H9 (cell line): ENCODE results near the gene PRKCA. TPM values are rescaled to one million over a fixed set of nuclear protein-coding genes. Genes with fewer than 3 reads are reported as not detected.

ENCODE experiments used
- DNase-seq: peaks from one replicate; pipeline ENCODE4 v3.0.0-alpha.2; 2017
- H2AFZ ChIP-seq: one replicate; pipeline ENCODE4 v1.6.1; 2013; ENCODE audit warnings: mild to moderate bottlenecking, low read length, control low read depth, moderate library complexity
- H2AK5ac ChIP-seq: 2 replicates; pipeline ENCODE4 v1.6.1; 2013; ENCODE audit warnings: low read length, control low read depth, mixed read lengths; ENCODE audit not compliant: insufficient read length
- H2BK120ac ChIP-seq: one replicate; pipeline ENCODE4 v1.6.1; 2013; ENCODE audit warnings: low read depth, mild to moderate bottlenecking, low read length, control low read depth, inconsistent platforms; ENCODE audit not compliant: poor library complexity, severe bottlenecking
- H2BK12ac ChIP-seq: 2 replicates; pipeline ENCODE4 v1.6.1; 2013; ENCODE audit warnings: low read length, control low read depth, mixed read lengths, low read depth; ENCODE audit not compliant: insufficient read length
- H2BK15ac ChIP-seq: 2 replicates; pipeline ENCODE4 v1.6.1; 2013; ENCODE audit warnings: low read depth, low read length, control low read depth
- H2BK20ac ChIP-seq: one replicate; pipeline ENCODE4 v1.6.1; 2013; ENCODE audit warnings: low read depth, mild to moderate bottlenecking, low read length, control low read depth, inconsistent platforms; ENCODE audit not compliant: poor library complexity, severe bottlenecking
- H2BK5ac ChIP-seq: 2 replicates; pipeline ENCODE4 v1.6.1; 2013; ENCODE audit warnings: low read length, control low read depth, mixed read lengths; ENCODE audit not compliant: insufficient read length
- H3K14ac ChIP-seq: 2 replicates; pipeline ENCODE4 v1.6.1; 2013; ENCODE audit warnings: low read length, control low read depth; ENCODE audit not compliant: insufficient read depth
- H3K18ac ChIP-seq: 2 replicates; pipeline ENCODE4 v1.6.1; 2013; ENCODE audit warnings: low read depth, mild to moderate bottlenecking, mixed read lengths, low read length, control low read depth; ENCODE audit not compliant: insufficient read length
- H3K23ac ChIP-seq: 2 replicates; pipeline ENCODE4 v1.6.1; 2013; ENCODE audit warnings: low read length, control low read depth, mixed read lengths, low read depth; ENCODE audit not compliant: insufficient read length
- H3K23me2 ChIP-seq: 2 replicates; pipeline ENCODE4 v1.6.1; 2013; ENCODE audit warnings: low read depth, mild to moderate bottlenecking, mixed read lengths, low read length, control low read depth; ENCODE audit not compliant: insufficient read length, poor library complexity, severe bottlenecking
- H3K27ac ChIP-seq: 2 replicates; pipeline ENCODE4 v1.5.1; 2013; ENCODE audit warnings: low read length, control low read depth, mixed read lengths, low read depth; ENCODE audit not compliant: insufficient read length
- H3K27me3 ChIP-seq: 2 replicates; pipeline ENCODE4 v1.6.1; 2013; ENCODE audit warnings: low read length, control low read depth, inconsistent platforms; ENCODE audit not compliant: insufficient read depth
- H3K4ac ChIP-seq: 2 replicates; pipeline ENCODE4 v1.6.1; 2013; ENCODE audit warnings: low read depth, mild to moderate bottlenecking, control low read depth, inconsistent platforms, low read length, moderate library complexity
- H3K4me1 ChIP-seq: 2 replicates; pipeline ENCODE4 v1.6.1; 2013; ENCODE audit warnings: low read length, control low read depth, inconsistent platforms; ENCODE audit not compliant: insufficient read depth
- H3K4me2 ChIP-seq: 2 replicates; pipeline ENCODE4 v1.6.1; 2013; ENCODE audit warnings: low read length, control low read depth, mixed read lengths; ENCODE audit not compliant: insufficient read length, insufficient read depth
- H3K56ac ChIP-seq: 2 replicates; pipeline ENCODE4 v1.6.1; 2013; ENCODE audit warnings: low read depth, mild to moderate bottlenecking, mixed read lengths, low read length, control low read depth; ENCODE audit not compliant: insufficient read length
- H3K79me1 ChIP-seq: 2 replicates; pipeline ENCODE4 v1.6.1; 2013; ENCODE audit warnings: low read depth, mild to moderate bottlenecking, moderate library complexity, low read length, control low read depth, inconsistent platforms; ENCODE audit not compliant: insufficient read depth, poor library complexity, severe bottlenecking
- H3K79me2 ChIP-seq: 2 replicates; pipeline ENCODE4 v1.6.1; 2013; ENCODE audit warnings: low read length, control low read depth, inconsistent platforms; ENCODE audit not compliant: insufficient read depth
- H3K9ac ChIP-seq: 2 replicates; pipeline ENCODE4 v1.6.1; 2013; ENCODE audit warnings: low read length, control low read depth, mixed read lengths; ENCODE audit not compliant: insufficient read length; ENCODE audit errors: extremely low read depth
- H3K9me3 ChIP-seq: one replicate; pipeline ENCODE4 v1.6.1; 2013; ENCODE audit warnings: low read depth, low read length, inconsistent platforms; ENCODE audit not compliant: control insufficient read depth
- H3T11ph ChIP-seq: one replicate; pipeline ENCODE4 v1.6.1; 2013; ENCODE audit warnings: mild to moderate bottlenecking, low read length, control low read depth, inconsistent platforms
- H4K20me1 ChIP-seq: one replicate; pipeline ENCODE4 v1.6.1; 2013; ENCODE audit not compliant: control insufficient read depth, insufficient read length, insufficient read depth
- H4K5ac ChIP-seq: 2 replicates; pipeline ENCODE4 v1.6.1; 2013; ENCODE audit warnings: low read depth, mild to moderate bottlenecking, mixed read lengths, low read length, control low read depth; ENCODE audit not compliant: insufficient read length
- H4K8ac ChIP-seq: replicated peaks from 2 replicates; pipeline ENCODE4 v1.6.1; 2013; ENCODE audit warnings: low read length, control low read depth, mixed read lengths, low read depth; ENCODE audit not compliant: insufficient read length
- H4K91ac ChIP-seq: 2 replicates; pipeline ENCODE4 v1.6.1; 2013; ENCODE audit warnings: low read depth, mild to moderate bottlenecking, moderate library complexity, mixed read lengths, low read length, control low read depth; ENCODE audit not compliant: insufficient read length
- H3K27ac Mint-ChIP-seq, 3 experiments: 2 replicates in 2 of 3; 3 replicates in 1 of 3; pipeline ENCODE4 v1.8.0; 2020 to 2021; ENCODE audit warnings: mixed read lengths in 3 of 3, mild to moderate bottlenecking in 1 of 3, moderate library complexity in 1 of 3
- H3K27me3 Mint-ChIP-seq: 2 replicates; pipeline ENCODE4 v1.8.0; 2021; ENCODE audit warnings: low read depth, mild to moderate bottlenecking, moderate library complexity, mixed read lengths
- H3K36me3 Mint-ChIP-seq, 3 experiments: 2 replicates in 2 of 3; 3 replicates in 1 of 3; pipeline ENCODE4 v1.8.0; 2020 to 2021; ENCODE audit warnings: low read depth in 3 of 3, mixed read lengths in 3 of 3; ENCODE audit not compliant: insufficient read depth in 1 of 3
- H3K4me1 Mint-ChIP-seq, 2 experiments: 2 replicates each; pipeline ENCODE4 v1.8.0; 2020; ENCODE audit warnings: mixed read lengths in 2 of 2
- H3K4me3 Mint-ChIP-seq, 2 experiments: 2 replicates in 1 of 2; 3 replicates in 1 of 2; pipeline ENCODE4 v1.8.0; 2020 to 2021; ENCODE audit warnings: mild to moderate bottlenecking in 2 of 2, mixed read lengths in 2 of 2, moderate library complexity in 1 of 2
- H3K9me3 Mint-ChIP-seq, 2 experiments: 2 replicates in 1 of 2; 3 replicates in 1 of 2; pipeline ENCODE4 v1.8.0; 2020; ENCODE audit warnings: mild to moderate bottlenecking in 2 of 2, mixed read lengths in 2 of 2, moderate library complexity in 1 of 2
- WGBS: extraction: QIAGEN DNeasy Blood & Tissue Kit; methylation state at CpG from one replicate; pipeline ENCODE4 v1.1.7; 2013; ENCODE audit warnings: missing lambda C conversion rate, low lambda C conversion rate, mixed read lengths; ENCODE audit not compliant: insufficient read length; ENCODE audit errors: extremely low coverage; 5-methylcytosine and 5-hydroxymethylcytosine counted together
- total RNA-seq: library from RNA; stranded (reverse); gene quantifications from 2 replicates; pipeline ENCODE4 v1.2.1, GENCODE V29; 2021
- TF ChIP-seq, protein P1 (sequence below): fragments of 200-600 bp; sonication (generic); conservative IDR thresholded peaks from 3 replicates; pipeline ENCODE4 v1.8.0; 2021; ENCODE audit warnings: antibody characterized with exemption, mild to moderate bottlenecking

The PRKCA gene
- total RNA-seq, 1 experiment from 2014 or later, result 10.5 TPM

DNA sequence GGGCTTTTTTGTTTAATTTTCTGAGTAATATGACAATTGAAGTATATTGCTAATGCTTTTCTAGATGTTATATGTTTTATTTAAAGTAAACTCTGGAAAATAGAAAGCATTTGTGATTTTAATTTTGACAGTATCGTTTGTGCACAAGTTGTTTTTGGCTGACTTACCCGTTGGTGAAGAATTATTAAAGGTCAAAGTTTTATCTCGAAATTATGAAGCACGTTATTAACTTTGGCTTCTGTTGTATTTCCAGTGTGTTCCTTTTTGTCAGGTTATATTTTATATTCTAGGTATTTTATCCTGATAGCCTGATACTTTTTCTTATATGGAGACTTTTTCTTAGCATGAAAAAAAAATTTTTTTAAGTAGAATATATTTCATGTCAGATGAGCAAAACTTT is 16.8 kb downstream of the PRKCA start:
- no peak overlapping the region for H2AFZ ChIP-seq
- Mint-ChIP-seq H3K4me3 (no peak overlapping the region), H3K27ac (no peak overlapping the region), H3K36me3 (peaks cover 10 to 15% (median 11%) of the 10 kb centered on the region in 3 experiments; a peak in 5 of 7 replicates), H3K4me1 (no peaks in the 10 kb centered on the region; a peak in 1 of 4 replicates), H3K9me3 (peaks cover 9 to 11% of the 10 kb centered on the region in 2 experiments; a peak in 4 of 5 replicates), H3K27me3 (no peaks in the 10 kb centered on the region)
- no peak for DNase-seq
- no peak overlapping the region for H3K18ac ChIP-seq
- no peak overlapping the region for H3K56ac ChIP-seq
- H3K14ac ChIP-seq, result no peak overlapping the region
- no CpG with 5 or more reads among the region's 4 CpGs for WGBS
- no peak overlapping the region for H3T11ph ChIP-seq
- H2AK5ac ChIP-seq, result no peak overlapping the region
- no peak overlapping the region for H2BK12ac ChIP-seq
- H4K91ac ChIP-seq, result no peak overlapping the region
- H2BK5ac ChIP-seq, result no peak overlapping the region
- H3K4me1 ChIP-seq, result no peaks in the 10 kb centered on the region
- H2BK15ac ChIP-seq, result no peak overlapping the region
- no peaks in the 10 kb centered on the region for H3K27me3 ChIP-seq
- H2BK20ac ChIP-seq, result no peak overlapping the region
- H4K8ac ChIP-seq, result no peak overlapping the region
- H4K5ac ChIP-seq, result no peak overlapping the region
- no peak overlapping the region for H3K23ac ChIP-seq
- H3K79me1 ChIP-seq, result no peaks in the 10 kb centered on the region
- no peak overlapping the region for H3K27ac ChIP-seq
- H3K4me2 ChIP-seq, result no peak overlapping the region
- H3K4ac ChIP-seq, result no peak overlapping the region
- no peak overlapping the region for H2BK120ac ChIP-seq
- TF ChIP-seq, protein P1, sequence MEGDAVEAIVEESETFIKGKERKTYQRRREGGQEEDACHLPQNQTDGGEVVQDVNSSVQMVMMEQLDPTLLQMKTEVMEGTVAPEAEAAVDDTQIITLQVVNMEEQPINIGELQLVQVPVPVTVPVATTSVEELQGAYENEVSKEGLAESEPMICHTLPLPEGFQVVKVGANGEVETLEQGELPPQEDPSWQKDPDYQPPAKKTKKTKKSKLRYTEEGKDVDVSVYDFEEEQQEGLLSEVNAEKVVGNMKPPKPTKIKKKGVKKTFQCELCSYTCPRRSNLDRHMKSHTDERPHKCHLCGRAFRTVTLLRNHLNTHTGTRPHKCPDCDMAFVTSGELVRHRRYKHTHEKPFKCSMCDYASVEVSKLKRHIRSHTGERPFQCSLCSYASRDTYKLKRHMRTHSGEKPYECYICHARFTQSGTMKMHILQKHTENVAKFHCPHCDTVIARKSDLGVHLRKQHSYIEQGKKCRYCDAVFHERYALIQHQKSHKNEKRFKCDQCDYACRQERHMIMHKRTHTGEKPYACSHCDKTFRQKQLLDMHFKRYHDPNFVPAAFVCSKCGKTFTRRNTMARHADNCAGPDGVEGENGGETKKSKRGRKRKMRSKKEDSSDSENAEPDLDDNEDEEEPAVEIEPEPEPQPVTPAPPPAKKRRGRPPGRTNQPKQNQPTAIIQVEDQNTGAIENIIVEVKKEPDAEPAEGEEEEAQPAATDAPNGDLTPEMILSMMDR, result no peak
- H3K9ac ChIP-seq, result no peak overlapping the region
- H3K23me2 ChIP-seq, result no peaks in the 10 kb centered on the region
- H3K9me3 ChIP-seq, result no peaks in the 10 kb centered on the region
- no peaks in the 10 kb centered on the region for H4K20me1 ChIP-seq
- H3K79me2 ChIP-seq, result no peaks in the 10 kb centered on the region
